Stimulated activated CD4-positive, alpha-beta T cell treated with anti-CD3 and anti-CD28 coated beads, Interleukin-12 subunit alpha, Interleukin-12 subunit beta, amount 100 ng/mL, for 48 hours (primary cell): ENCODE measurements around the gene SLC12A1.
A peak's percentile ranks its signal among the peaks of the same experiment; 100 is the strongest.

Source experiments
- DNase-seq, 3 donors: peaks; one replicate each; pipeline ENCODE4 v3.0.0-alpha.2; 2020; ENCODE audit warnings: low read depth in 2 of 3, low spot score in 1 of 3

Gene SLC12A1

GRCh38 chr15:48345516-48345915 lies 139.4 kb downstream of the SLC12A1 start:
- no peak for DNase-seq

- DNase-seq, result peak; percentile 18 to 44 (median 23)
These were observed 146.5 kb downstream of the SLC12A1 start for GRCh38 chr15:48352474-48353072.
